PC-9 (cell line): ENCODE measurements around the gene S1PR4. TPM values are rescaled to one million over a fixed set of nuclear protein-coding genes. Genes with fewer than 3 reads are reported as not detected.

Experiments used
- BruUV-seq: library from RNA; stranded (reverse); fragments of 400-500 nt; replicated peaks from 2 replicates; lab custom pipeline; 2021; lab: Mats Ljungman, UMichigan
- CTCF ChIA-PET: fragments of 300-600 bp; sonication (Branson Sonifier 250); formaldehyde crosslinking; loops from one replicate; lab custom pipeline; 2022; ENCODE audit warnings: antibody characterized with exemption; lab: Charles Lee
- POLR2A ChIA-PET: fragments of 300-600 bp; sonication (Branson Sonifier 250); formaldehyde crosslinking; loops from one replicate; lab custom pipeline; 2022; ENCODE audit warnings: antibody characterized with exemption; ENCODE audit not compliant: unreplicated experiment; lab: Charles Lee
- DNase-seq, 2 experiments: peaks; one replicate each; pipeline versions ENCODE4 v3.0.0 to v3.0.0-alpha.2; 2015 to 2022; ENCODE audit warnings: mixed read lengths in 1 of 2
- H2AFZ ChIP-seq: fragments of 200-600 bp; sonication (generic); 2 replicates; pipeline ENCODE4 v1.8.1; 2017; ENCODE audit warnings: antibody characterized with exemption
- H3F3A ChIP-seq: fragments of 200-600 bp; sonication (generic); 2 replicates; pipeline ENCODE4 v1.8.1; 2017; ENCODE audit warnings: antibody characterized with exemption, mild to moderate bottlenecking, low read depth; ENCODE audit not compliant: insufficient read depth
- H3K27ac ChIP-seq: fragments of 200-600 bp; sonication (generic); 2 replicates; pipeline ENCODE4 v1.6.1; 2016; ENCODE audit warnings: mixed run types
- H3K27me3 ChIP-seq: fragments of 200-600 bp; sonication (generic); 2 replicates; pipeline ENCODE4 v1.6.1; 2016; ENCODE audit warnings: low read depth, mixed run types; ENCODE audit not compliant: insufficient read depth
- H3K36me3 ChIP-seq: fragments of 200-600 bp; sonication (generic); 2 replicates; pipeline ENCODE4 v1.6.1; 2016; ENCODE audit warnings: low read depth, mixed run types
- H3K4me1 ChIP-seq: fragments of 200-600 bp; sonication (generic); replicated peaks from 2 replicates; pipeline ENCODE4 v1.6.1; 2016; ENCODE audit warnings: mixed run types; ENCODE audit not compliant: insufficient read depth
- H3K4me2 ChIP-seq: fragments of 200-600 bp; sonication (generic); 2 replicates; pipeline ENCODE4 v1.6.1; 2017; ENCODE audit warnings: mixed run types
- H3K4me3 ChIP-seq: fragments of 200-600 bp; sonication (generic); 2 replicates; pipeline ENCODE4 v1.6.1; 2016; ENCODE audit warnings: mixed run types
- H3K79me2 ChIP-seq: fragments of 200-600 bp; sonication (generic); 2 replicates; pipeline ENCODE4 v1.6.1; 2017; ENCODE audit warnings: low read depth, mixed run types
- H3K9me2 ChIP-seq: fragments of 200-600 bp; sonication (generic); 2 replicates; pipeline ENCODE4 v1.8.1; 2017; ENCODE audit warnings: mild to moderate bottlenecking; ENCODE audit not compliant: insufficient read depth
- H3K9me3 ChIP-seq: fragments of 200-600 bp; sonication (generic); 2 replicates; pipeline ENCODE4 v1.8.1; 2016; ENCODE audit warnings: low read depth; ENCODE audit not compliant: insufficient read depth
- H4K20me1 ChIP-seq: fragments of 200-600 bp; sonication (generic); 2 replicates; pipeline ENCODE4 v1.8.1; 2017; ENCODE audit not compliant: insufficient read depth
- EZH2 ChIP-seq: fragments of 200-600 bp; sonication (generic); IDR thresholded peaks from 2 replicates; pipeline ENCODE4 v1.8.0; 2017; ENCODE audit warnings: antibody characterized with exemption, low read depth
- intact Hi-C: fragments of 100-400 bp; cut with micrococcal nuclease; formaldehyde crosslinking; loops from one replicate; pipeline ENCODE4 v1.10.0; 2022; ENCODE audit not compliant: unreplicated experiment
- total RNA-seq: library from RNA; stranded (reverse); gene quantifications from 2 replicates; pipeline ENCODE4 v1.2.3, GENCODE V29; 2021
- TF ChIP-seq, protein P1 (sequence below): fragments of 200-600 bp; sonication (generic); conservative IDR thresholded peaks from 2 replicates; pipeline ENCODE4 v1.6.1; 2017; ENCODE audit warnings: mixed run types, antibody characterized with exemption, mild to moderate bottlenecking, moderate library complexity

Gene S1PR4
- total RNA-seq, 1 experiment from 2014 or later = 0.37 TPM

DNA sequence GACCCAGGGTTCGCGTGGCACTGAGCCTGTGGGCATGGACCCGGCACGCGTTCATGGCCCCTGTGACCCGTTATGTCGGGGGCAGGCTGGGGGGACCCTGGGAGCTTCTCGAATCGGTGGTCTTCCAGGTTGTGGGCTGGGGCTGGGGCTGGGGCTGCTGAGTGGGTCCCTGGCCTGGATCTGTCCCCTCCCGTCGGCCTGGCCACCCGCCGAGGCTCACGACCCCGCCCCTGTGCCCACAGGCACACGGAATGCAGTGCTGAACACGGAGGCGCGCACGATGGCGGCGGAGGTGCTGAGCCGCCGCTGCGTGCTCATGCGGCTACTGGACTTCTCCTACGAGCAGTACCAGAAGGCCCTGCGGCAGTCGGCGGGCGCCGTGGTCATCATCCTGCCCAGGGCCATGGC is 13.7 kb downstream of the S1PR4 start:
- CTCF ChIA-PET = no interaction called here
- Histone ChIP-seq H3K27me3 (no peaks in the 10 kb centered on the region), H3K4me2 (no peak overlapping the region), H3K4me3 (no peak overlapping the region), H3K27ac (no peak overlapping the region), H3K9me2 (no peaks in the 10 kb centered on the region), H2AFZ (no peak overlapping the region), H3K79me2 (peaks cover 26% of the 10 kb centered on the region), H3K36me3 (no peaks in the 10 kb centered on the region), H3K4me1 (0 out of 2 replicates have a peak, but pooled peaks cover 5% of the 10 kb centered on the region), H4K20me1 (peaks cover 10% of the 10 kb centered on the region), H3F3A (no peaks in the 10 kb centered on the region), H3K9me3 (no peaks in the 10 kb centered on the region)
- no peak for DNase-seq
- BruUV-seq = no TSS peak
- TF ChIP-seq EZH2 = no peak
- TF ChIP-seq, protein P1, sequence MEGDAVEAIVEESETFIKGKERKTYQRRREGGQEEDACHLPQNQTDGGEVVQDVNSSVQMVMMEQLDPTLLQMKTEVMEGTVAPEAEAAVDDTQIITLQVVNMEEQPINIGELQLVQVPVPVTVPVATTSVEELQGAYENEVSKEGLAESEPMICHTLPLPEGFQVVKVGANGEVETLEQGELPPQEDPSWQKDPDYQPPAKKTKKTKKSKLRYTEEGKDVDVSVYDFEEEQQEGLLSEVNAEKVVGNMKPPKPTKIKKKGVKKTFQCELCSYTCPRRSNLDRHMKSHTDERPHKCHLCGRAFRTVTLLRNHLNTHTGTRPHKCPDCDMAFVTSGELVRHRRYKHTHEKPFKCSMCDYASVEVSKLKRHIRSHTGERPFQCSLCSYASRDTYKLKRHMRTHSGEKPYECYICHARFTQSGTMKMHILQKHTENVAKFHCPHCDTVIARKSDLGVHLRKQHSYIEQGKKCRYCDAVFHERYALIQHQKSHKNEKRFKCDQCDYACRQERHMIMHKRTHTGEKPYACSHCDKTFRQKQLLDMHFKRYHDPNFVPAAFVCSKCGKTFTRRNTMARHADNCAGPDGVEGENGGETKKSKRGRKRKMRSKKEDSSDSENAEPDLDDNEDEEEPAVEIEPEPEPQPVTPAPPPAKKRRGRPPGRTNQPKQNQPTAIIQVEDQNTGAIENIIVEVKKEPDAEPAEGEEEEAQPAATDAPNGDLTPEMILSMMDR = no peak
- POLR2A ChIA-PET = no interaction called here
- intact Hi-C loops = no loop called here

DNA sequence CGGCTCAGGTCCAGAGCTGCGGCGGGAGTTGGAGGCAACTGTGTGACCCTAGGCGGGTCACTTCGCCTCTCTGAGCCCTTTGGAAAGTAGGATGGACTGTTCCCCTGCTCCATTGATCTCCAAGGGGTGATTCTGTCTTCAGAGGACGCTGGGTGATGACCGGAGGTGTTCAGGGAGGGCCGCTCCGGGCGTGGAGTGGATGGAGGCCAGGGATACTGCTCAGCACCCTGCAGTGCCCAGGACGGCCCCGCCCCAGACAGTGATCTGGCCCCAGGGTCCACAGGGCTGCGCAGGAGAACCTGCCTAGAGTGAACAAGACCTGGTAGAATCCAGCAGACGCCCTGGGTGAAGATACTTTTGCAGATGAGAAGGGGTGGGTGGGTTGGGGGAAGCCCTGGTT is 14.1 kb downstream of the S1PR4 start:
- Histone ChIP-seq H3F3A (no peaks in the 10 kb centered on the region), H3K4me2 (no peak overlapping the region), H3K4me3 (no peak overlapping the region), H4K20me1 (peaks cover 10% of the 10 kb centered on the region), H3K9me2 (no peaks in the 10 kb centered on the region), H2AFZ (no peak overlapping the region), H3K36me3 (no peaks in the 10 kb centered on the region), H3K9me3 (no peaks in the 10 kb centered on the region), H3K4me1 (0 out of 2 replicates have a peak, but pooled peaks cover under 1% of the 10 kb centered on the region), H3K79me2 (peaks cover 22% of the 10 kb centered on the region), H3K27ac (no peak overlapping the region), H3K27me3 (no peaks in the 10 kb centered on the region)
- TF ChIP-seq, protein P1 = no peak
- TF ChIP-seq EZH2 = no peak
- no TSS peak for BruUV-seq
- no peak for DNase-seq
- intact Hi-C loops = no loop called here
- CTCF ChIA-PET = no interaction called here
- POLR2A ChIA-PET = no interaction called here

DNA sequence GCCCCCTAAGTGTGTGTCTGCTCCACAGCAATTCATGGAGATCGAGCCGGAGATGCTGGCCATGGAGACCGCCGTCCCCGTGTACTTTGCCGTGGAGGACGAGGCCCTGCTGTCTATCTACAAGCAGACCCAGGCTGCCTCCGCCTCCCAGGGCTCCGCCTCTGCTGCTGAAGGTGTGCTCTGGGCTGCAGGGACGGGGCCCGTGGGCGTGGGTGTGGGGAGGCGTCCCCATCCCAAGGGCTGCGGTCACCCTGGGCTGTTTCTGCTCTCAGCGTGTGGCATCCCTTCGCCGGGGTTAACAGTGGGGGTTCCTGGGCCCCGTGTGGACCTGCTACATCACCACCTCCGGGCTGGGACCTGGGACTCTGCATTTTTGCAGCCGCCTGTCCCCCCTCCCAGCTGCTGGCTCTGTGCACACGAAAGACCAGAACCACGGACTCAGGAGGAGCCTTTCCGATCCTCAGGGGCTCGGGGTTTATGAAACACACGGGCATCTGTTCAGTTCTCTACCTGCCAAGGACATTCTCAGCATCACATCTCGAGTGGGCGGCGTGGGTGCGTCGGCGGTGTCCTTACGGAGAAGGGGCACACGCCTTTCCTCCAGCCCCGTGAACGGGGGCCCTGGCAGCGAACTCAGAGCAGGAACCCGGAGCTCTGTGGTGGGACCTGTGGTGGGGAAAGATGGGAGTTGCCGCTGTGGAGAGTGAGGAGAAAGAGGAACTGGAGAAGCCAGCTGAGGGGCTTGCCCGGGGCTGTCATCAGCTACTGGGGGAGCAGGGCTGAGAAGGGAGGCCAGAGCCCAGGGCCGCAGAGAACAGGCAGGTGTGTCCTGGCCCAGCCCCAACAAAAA is 14.9 kb downstream of the S1PR4 start:
- ChIA-PET CTCF (no interaction called here), POLR2A (no interaction called here)
- intact Hi-C loops = no loop called here

More for the DNA sequence above, 14.9 kb downstream of the S1PR4 start:
- H3K9me2 ChIP-seq = no peaks in the 10 kb centered on the region
- no peak overlapping the region for H3K4me3 ChIP-seq
- H3K9me3 ChIP-seq = no peaks in the 10 kb centered on the region
- no peak overlapping the region for H3K4me2 ChIP-seq
- H3K36me3 ChIP-seq = no peaks in the 10 kb centered on the region
- H4K20me1 ChIP-seq = peaks cover 10% of the 10 kb centered on the region
- H3K27ac ChIP-seq = no peak overlapping the region
- no TSS peak for BruUV-seq
- TF ChIP-seq, protein P1 = no peak
- TF ChIP-seq EZH2 = no peak
- H3K27me3 ChIP-seq = no peaks in the 10 kb centered on the region
- no peak overlapping the region for H2AFZ ChIP-seq
- DNase-seq = no peak
- H3F3A ChIP-seq = no peaks in the 10 kb centered on the region
- peaks cover 14% of the 10 kb centered on the region for H3K79me2 ChIP-seq
- no peaks in the 10 kb centered on the region for H3K4me1 ChIP-seq
